Measurements from ENCODE around the gene USH2A.

GRCh38 chr1:216434232-216434631, 11.0 kb upstream of the USH2A start:
- TF ChIP-seq POLR2A (IDR thresholded peaks at IDR 0.05; ENCODE audit: low read depth, low read length) = no peak
- TF ChIP-seq POLR2AphosphoS5 (IDR thresholded peaks at IDR 0.05; ENCODE audit: low read depth, low read length) = no peak
